Activated T-helper 17 cell treated with anti-CD3 and anti-CD28 coated beads, Interleukin-2, amount 50 U/mL, for 72 hours (primary cell): Measurements from ENCODE around the gene DCAF7. TPM values are rescaled to one million over a fixed set of nuclear protein-coding genes. Genes with fewer than 3 reads are reported as not detected.

Experiments
- ATAC-seq: fragments of 150-1000 bp; cut with Tn5 transposase; replicated peaks from 2 replicates; pipeline ENCODE4 v1.10.0; 2021; ENCODE audit warnings: mild to moderate bottlenecking, moderate library complexity
- H3K27ac Mint-ChIP-seq: one replicate; pipeline ENCODE4 v1.8.0; 2022; ENCODE audit warnings: mixed read lengths
- H3K27me3 Mint-ChIP-seq: one replicate; pipeline ENCODE4 v1.8.0; 2022; ENCODE audit warnings: mixed read lengths
- H3K36me3 Mint-ChIP-seq: one replicate; pipeline ENCODE4 v1.8.0; 2022; ENCODE audit warnings: low read depth, mild to moderate bottlenecking, mixed read lengths
- H3K4me1 Mint-ChIP-seq: one replicate; pipeline ENCODE4 v1.8.0; 2022; ENCODE audit warnings: mixed read lengths
- H3K4me3 Mint-ChIP-seq: one replicate; pipeline ENCODE4 v1.8.0; 2022; ENCODE audit warnings: mild to moderate bottlenecking, mixed read lengths
- H3K9me3 Mint-ChIP-seq: one replicate; pipeline ENCODE4 v1.8.0; 2022; ENCODE audit warnings: mixed read lengths
- total RNA-seq, 2 donors: library from RNA; stranded (reverse); gene quantifications; one replicate each; pipeline ENCODE4 v1.2.3, GENCODE V29; 2022

DCAF7 gene
- total RNA-seq, 2 donors from 2014 or later = 108 to 115 TPM

DNA sequence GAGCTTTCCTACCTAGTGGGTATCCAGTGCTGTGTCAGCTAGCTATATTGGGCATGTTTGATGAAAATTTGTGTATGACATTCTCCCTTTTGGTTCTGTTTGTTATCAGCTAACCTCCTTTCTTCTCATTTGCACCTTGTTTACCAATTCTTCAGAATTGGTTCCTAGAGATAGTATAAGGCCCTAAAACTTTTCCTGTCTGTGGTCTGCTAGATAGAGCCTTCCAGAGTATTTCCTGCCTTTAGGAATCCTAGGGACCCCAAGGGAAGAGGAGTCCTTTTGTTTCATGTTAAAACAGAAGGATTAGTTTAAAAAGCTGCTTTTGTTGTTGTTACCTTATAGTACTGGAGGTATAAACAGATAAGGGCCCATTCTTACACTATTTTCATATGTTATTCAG lies 83.5 kb downstream of the DCAF7 start:
- Mint-ChIP-seq H3K4me3 (no peak overlapping the region), H3K9me3 (no peaks in the 10 kb centered on the region), H3K27ac (peak overlapping the region; percentile 47), H3K36me3 (peaks cover 56% of the 10 kb centered on the region), H3K27me3 (no peaks in the 10 kb centered on the region), H3K4me1 (no peaks in the 10 kb centered on the region)
- ATAC-seq = no peak

DNA sequence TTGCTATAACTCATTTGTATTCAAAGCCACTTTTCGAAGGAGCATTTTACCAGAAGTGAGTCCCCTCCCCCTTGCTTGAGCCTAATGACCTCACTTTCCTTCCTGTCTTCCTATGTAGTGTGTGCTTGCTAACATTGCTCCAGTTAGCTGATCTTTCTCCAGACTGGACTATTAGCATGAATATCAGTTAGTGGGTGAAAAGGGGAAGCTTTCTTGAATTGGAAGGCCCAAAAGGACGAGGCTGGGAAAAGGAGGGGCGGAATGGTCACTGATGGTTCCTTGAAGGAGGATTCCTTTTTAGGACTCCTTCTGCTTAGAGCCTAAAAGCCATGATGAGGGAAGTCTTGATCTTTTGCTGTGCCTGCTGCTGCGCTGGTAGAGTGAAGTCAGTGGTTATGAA lies 83.9 kb downstream of the DCAF7 start:
- peaks cover 60% of the 10 kb centered on the region for H3K36me3 Mint-ChIP-seq
- H3K27me3 Mint-ChIP-seq = no peaks in the 10 kb centered on the region
- no peaks in the 10 kb centered on the region for H3K9me3 Mint-ChIP-seq
- peaks cover 4% of the 10 kb centered on the region for H3K4me1 Mint-ChIP-seq
- ATAC-seq = no peak
- H3K27ac Mint-ChIP-seq = peak overlapping the region; percentile 47
- no peak overlapping the region for H3K4me3 Mint-ChIP-seq

- peaks cover 64% of the 10 kb centered on the region for H3K36me3 Mint-ChIP-seq
- H3K4me3 Mint-ChIP-seq = no peak overlapping the region
- no peaks in the 10 kb centered on the region for H3K27me3 Mint-ChIP-seq
- peaks cover 6% of the 10 kb centered on the region for H3K4me1 Mint-ChIP-seq
- ATAC-seq = no peak
- H3K9me3 Mint-ChIP-seq = no peaks in the 10 kb centered on the region
- H3K27ac Mint-ChIP-seq = no peak overlapping the region
Measured at GRCh38 chr17:63634816-63635215, 84.5 kb downstream of the DCAF7 start.

- Mint-ChIP-seq H3K9me3 (no peaks in the 10 kb centered on the region), H3K27me3 (no peaks in the 10 kb centered on the region), H3K4me1 (peaks cover 6% of the 10 kb centered on the region), H3K36me3 (peaks cover 64% of the 10 kb centered on the region), H3K4me3 (no peak overlapping the region), H3K27ac (no peak overlapping the region)
- ATAC-seq = no peak
Measured at GRCh38 chr17:63635290-63635689, 85.0 kb downstream of the DCAF7 start.

DNA sequence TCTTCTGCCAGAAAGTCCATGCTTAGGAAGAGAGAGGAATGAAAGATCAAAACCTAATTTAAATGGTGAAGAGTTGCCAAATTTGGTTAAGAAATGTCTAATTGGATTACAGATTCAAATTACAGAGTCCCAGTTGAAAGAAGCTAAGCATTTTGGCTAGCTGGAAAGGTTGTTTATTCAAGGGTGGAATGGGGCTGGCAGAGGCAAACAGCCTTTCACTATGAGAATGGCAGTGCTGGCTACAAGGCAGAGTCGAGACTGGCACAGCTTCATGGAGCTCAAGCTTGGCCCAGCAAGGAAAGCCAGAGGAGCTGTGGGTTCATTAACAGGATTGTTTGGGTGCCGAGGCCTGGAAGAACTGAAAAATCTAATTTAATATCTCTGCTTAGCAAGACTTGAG lies 85.5 kb downstream of the DCAF7 start:
- Mint-ChIP-seq H3K4me3 (no peak overlapping the region), H3K27me3 (no peaks in the 10 kb centered on the region), H3K27ac (no peak overlapping the region), H3K9me3 (no peaks in the 10 kb centered on the region), H3K36me3 (peaks cover 64% of the 10 kb centered on the region), H3K4me1 (peaks cover 6% of the 10 kb centered on the region)
- ATAC-seq = no peak

GRCh38 chr17:63639125-63639524 lies 88.8 kb downstream of the DCAF7 start:
- Mint-ChIP-seq H3K36me3 (peaks cover 45% of the 10 kb centered on the region), H3K4me1 (peaks cover 6% of the 10 kb centered on the region), H3K9me3 (no peaks in the 10 kb centered on the region), H3K27ac (peak overlapping the region; percentile 61), H3K27me3 (no peaks in the 10 kb centered on the region), H3K4me3 (no peak overlapping the region)
- peak; percentile 26 for ATAC-seq

GRCh38 chr17:63640038-63640437 lies 89.8 kb downstream of the DCAF7 start:
- Mint-ChIP-seq H3K27ac (no peak overlapping the region), H3K36me3 (peaks cover 42% of the 10 kb centered on the region), H3K4me1 (peaks cover 11% of the 10 kb centered on the region), H3K9me3 (no peaks in the 10 kb centered on the region), H3K27me3 (no peaks in the 10 kb centered on the region), H3K4me3 (no peak overlapping the region)
- no peak for ATAC-seq

- H3K27ac Mint-ChIP-seq = no peak overlapping the region
Measured at GRCh38 chr17:63641692-63642448, 91.6 kb downstream of the DCAF7 start.

More at GRCh38 chr17:63641692-63642448, 91.6 kb downstream of the DCAF7 start:
- peaks cover 39% of the 10 kb centered on the region for H3K36me3 Mint-ChIP-seq
- no peak for ATAC-seq
- H3K4me1 Mint-ChIP-seq = peaks cover 15% of the 10 kb centered on the region
- no peaks in the 10 kb centered on the region for H3K9me3 Mint-ChIP-seq
- H3K27me3 Mint-ChIP-seq = no peaks in the 10 kb centered on the region
- H3K4me3 Mint-ChIP-seq = no peak overlapping the region

Other genes starting within 250 kb of the DCAF7 start
- 10 to 100 TPM in 1 of 2 donors, 1 to 10 TPM in 1; 6.7 to 10.8 TPM for gene CYB561, start 104.2 kb upstream of the DCAF7 start, total RNA-seq
- gene ACE, start 73.4 kb upstream of the DCAF7 start, total RNA-seq = 1 to 10 TPM in 1 of 2 donors, under 1 TPM in 1; 0.61 to 1.4 TPM
- under 1 TPM in 1 of 2 donors, not detected in 1; 0.05 TPM for gene KCNH6, start 27.1 kb upstream of the DCAF7 start, total RNA-seq
- gene TACO1, start 50.4 kb downstream of the DCAF7 start, total RNA-seq = 10 to 100 TPM; 12.5 to 27.8 TPM
- gene MAP3K3, start 71.9 kb downstream of the DCAF7 start, total RNA-seq = 10 to 100 TPM; 30.8 to 38.7 TPM
- gene LIMD2, start 149.6 kb downstream of the DCAF7 start, total RNA-seq = 100 to 1,000 TPM; 101 to 144 TPM
- 10 to 100 TPM; 49.0 to 56.8 TPM for gene STRADA, start 191.3 kb downstream of the DCAF7 start, total RNA-seq
- gene CCDC47, start 223.1 kb downstream of the DCAF7 start, total RNA-seq = 10 to 100 TPM; 75.5 to 99.9 TPM
- 100 to 1,000 TPM; 119 to 121 TPM for gene DDX42, start 223.7 kb downstream of the DCAF7 start, total RNA-seq